HFF-Myc (cell line): ENCODE results near the gene ANGPTL2.

Experiments used
- DNase-seq: peaks from one replicate; pipeline ENCODE4 v3.0.0-alpha.2; 2011; ENCODE audit warnings: low read depth; ENCODE audit errors: extremely low read depth
- H3K4me3 ChIP-seq: replicated peaks from 2 replicates; pipeline ENCODE4 v1.5.1; 2011; ENCODE audit warnings: low read depth, mild to moderate bottlenecking, control low read depth, low read length
- CTCF ChIP-seq: IDR thresholded peaks from 2 replicates; pipeline ENCODE4 v1.5.1; 2012; ENCODE audit warnings: mild to moderate bottlenecking, low read depth, low read length, control low read depth; ENCODE audit errors: missing control alignments

ANGPTL2 gene

GRCh38 chr9:127130235-127130634, 7.8 kb upstream of the ANGPTL2 start:
- no peak for DNase-seq
- no peak for TF ChIP-seq CTCF
- no peak overlapping the region for H3K4me3 ChIP-seq

- no peak for TF ChIP-seq CTCF
- H3K4me3 ChIP-seq = no peak overlapping the region
- no peak for DNase-seq
Observed at GRCh38 chr9:127129718-127130085, 7.3 kb upstream of the ANGPTL2 start.

GRCh38 chr9:127129073-127129717, 6.8 kb upstream of the ANGPTL2 start:
- no peak for DNase-seq
- no peak for TF ChIP-seq CTCF
- H3K4me3 ChIP-seq = no peak overlapping the region

- TF ChIP-seq CTCF = no peak
- no peak overlapping the region for H3K4me3 ChIP-seq
- DNase-seq = no peak
Observed at GRCh38 chr9:127128341-127129072, 6.1 kb upstream of the ANGPTL2 start.

GRCh38 chr9:127126971-127127370, 4.5 kb upstream of the ANGPTL2 start:
- DNase-seq = no peak
- no peak for TF ChIP-seq CTCF
- H3K4me3 ChIP-seq = no peak overlapping the region

GRCh38 chr9:127124792-127125191, 2.4 kb upstream of the ANGPTL2 start:
- DNase-seq = no peak
- no peak for TF ChIP-seq CTCF
- H3K4me3 ChIP-seq = no peak overlapping the region
